ENCODE data around the gene CLIP3.
"Not testable (repeated sequence)": the region's sequence is repeated elsewhere in the genome, so short reads cannot be mapped to it uniquely, and the experiment has no call there.

CLIP3 gene

GRCh38 chr19:36032251-36033104, at the start of gene CLIP3:
TSS of gene CLIP3 (minus strand) at chr19:36032873. CDS start at chr19:36032357, 516 bp downstream.
- no peak for DNase-seq

- DNase-seq, result no peak
Measured at GRCh38 chr19:36081894-36082293, 49.2 kb upstream of the CLIP3 start.

- no peak for DNase-seq
Measured at GRCh38 chr19:36081385-36081784, 48.7 kb upstream of the CLIP3 start.

GRCh38 chr19:36079389-36079945, 46.8 kb upstream of the CLIP3 start:
- no peak for DNase-seq

GRCh38 chr19:36073121-36073876, 40.6 kb upstream of the CLIP3 start:
- DNase-seq, result no peak

- no peak for DNase-seq
Measured at GRCh38 chr19:36072081-36072480, 39.4 kb upstream of the CLIP3 start.

GRCh38 chr19:36068810-36069499, 36.3 kb upstream of the CLIP3 start:
- not testable (repeated sequence) for DNase-seq

- DNase-seq, result no peak
Measured at GRCh38 chr19:36067681-36068080, 35.0 kb upstream of the CLIP3 start.

- no peak for DNase-seq
Measured at GRCh38 chr19:36064826-36065225, 32.2 kb upstream of the CLIP3 start.

- no peak for DNase-seq
Measured at GRCh38 chr19:36061367-36061766, 28.7 kb upstream of the CLIP3 start.

- no peak for DNase-seq
Measured at GRCh38 chr19:36060430-36060829, 27.8 kb upstream of the CLIP3 start.

GRCh38 chr19:36059180-36059910, 26.7 kb upstream of the CLIP3 start:
- no peak for DNase-seq

- DNase-seq, result no peak
Measured at GRCh38 chr19:36058481-36059179, 26.0 kb upstream of the CLIP3 start.

- DNase-seq, result peak; percentile 95
Measured at GRCh38 chr19:36054733-36055686, 22.3 kb upstream of the CLIP3 start, which contains the start of gene WDR62. TSS of gene WDR62 (plus strand) at chr19:36054897. CDS start at chr19:36054972, 75 bp downstream.

GRCh38 chr19:36054119-36054732, 21.6 kb upstream of the CLIP3 start, which contains the start of gene THAP8:
TSS of gene THAP8 (minus strand) at chr19:36054285. CDS start at chr19:36054217, 68 bp downstream.
- peak; percentile 98 for DNase-seq

GRCh38 chr19:36051637-36052036, 19.0 kb upstream of the CLIP3 start:
- DNase-seq, result no peak

- no peak for DNase-seq
Measured at GRCh38 chr19:36051236-36051635, 18.6 kb upstream of the CLIP3 start.

GRCh38 chr19:36049080-36049698, 16.5 kb upstream of the CLIP3 start:
- DNase-seq, result no peak

GRCh38 chr19:36047835-36048234, 15.2 kb upstream of the CLIP3 start:
- no peak for DNase-seq

Measured in NCI-H446 treated with DMSO at 0.1 percent for 48 hours (cell line).